GM19372 (cell line): Measurements from ENCODE around the gene ALOX5AP.
A peak's percentile ranks its signal among the peaks of the same experiment; 100 is the strongest.

Source experiments
- ATAC-seq: cut with Tn5 transposase; IDR thresholded peaks from one replicate; pipeline ENCODE4 v1.9.1; 2021; ENCODE audit warnings: mild to moderate bottlenecking, low read depth, moderate library complexity; ENCODE audit not compliant: unreplicated experiment

ALOX5AP gene

DNA sequence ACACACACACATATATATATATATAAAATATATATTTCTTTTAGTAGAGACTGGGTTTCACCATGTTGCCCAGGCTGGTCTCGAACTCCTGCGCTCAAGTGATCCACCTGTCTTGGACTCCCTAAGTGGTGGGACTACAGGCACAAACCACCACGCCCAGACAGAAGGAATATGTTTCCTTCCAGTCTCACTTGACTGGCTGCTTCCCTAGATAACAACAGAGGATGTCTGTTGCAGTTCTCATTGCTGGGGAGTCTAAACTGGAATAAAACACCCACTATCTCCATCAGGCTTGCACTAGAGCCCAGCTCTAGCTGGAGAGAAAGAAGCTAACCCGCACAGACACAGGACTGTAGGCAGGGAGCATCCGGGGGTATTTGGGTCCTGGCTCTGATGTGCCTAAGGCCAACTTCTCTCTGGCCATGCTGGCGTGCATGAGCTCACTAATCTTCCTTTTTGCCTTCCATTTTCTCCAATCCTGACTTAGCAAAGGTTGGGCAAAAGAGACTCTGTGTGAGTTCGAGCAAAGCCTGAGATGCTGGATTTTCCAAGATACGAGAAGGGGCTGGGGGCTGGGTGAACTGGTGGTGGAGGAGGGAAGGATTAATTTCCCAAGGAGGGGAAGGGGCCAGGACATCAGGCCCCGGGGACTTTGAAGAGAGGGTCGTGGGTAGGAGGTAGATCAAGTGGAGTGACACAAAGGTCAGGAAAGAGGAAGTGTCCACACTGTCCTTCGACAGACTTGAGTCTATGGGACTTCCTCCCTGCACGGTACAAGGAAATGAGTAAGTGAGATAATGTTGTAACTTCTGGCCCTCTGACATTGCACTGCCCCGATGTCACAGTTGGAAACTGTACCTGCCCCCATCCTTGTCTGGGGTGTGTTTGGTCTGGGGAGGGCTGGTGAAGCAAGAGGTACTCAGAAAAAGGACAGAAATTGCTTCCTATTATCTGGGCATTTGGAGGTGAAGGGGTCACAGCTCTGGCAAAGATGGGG is 22.5 kb upstream of the ALOX5AP start:
- no peak for ATAC-seq

DNA sequence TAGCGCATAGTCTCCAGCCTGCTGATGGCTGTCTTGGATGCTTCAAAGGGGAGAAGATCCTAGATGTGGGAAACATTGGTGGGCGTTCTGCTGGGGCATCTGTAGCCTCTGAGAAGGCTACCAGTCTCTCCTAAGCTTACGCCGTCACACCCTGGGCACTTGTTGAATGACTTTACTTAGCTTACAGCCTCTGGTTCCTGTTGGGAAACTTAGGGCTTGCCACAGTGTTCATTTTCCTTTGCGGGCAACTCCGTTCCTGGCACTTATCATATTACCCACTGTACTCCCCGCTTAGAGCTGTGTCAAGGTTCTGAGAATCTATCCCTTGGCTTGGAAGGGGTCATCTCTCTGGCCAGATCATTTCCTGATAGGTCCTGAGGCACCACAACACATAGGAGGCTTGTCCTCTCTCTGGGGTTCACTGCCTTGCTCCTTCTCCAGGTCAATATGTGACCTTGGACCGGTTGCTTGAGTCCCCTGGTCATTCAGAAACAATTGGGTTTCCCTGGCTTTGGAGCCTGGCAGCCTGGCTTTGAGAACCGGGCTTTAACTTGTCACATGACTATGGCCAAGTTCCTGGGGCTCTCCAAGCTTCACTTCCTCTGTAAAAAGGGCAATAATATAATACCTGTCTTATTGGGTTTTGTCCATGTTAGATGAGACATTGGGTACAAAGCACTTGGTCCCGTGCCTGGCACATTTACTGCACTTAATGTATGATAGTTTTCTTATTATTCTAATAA is 20.5 kb upstream of the ALOX5AP start:
- ATAC-seq: no peak

DNA sequence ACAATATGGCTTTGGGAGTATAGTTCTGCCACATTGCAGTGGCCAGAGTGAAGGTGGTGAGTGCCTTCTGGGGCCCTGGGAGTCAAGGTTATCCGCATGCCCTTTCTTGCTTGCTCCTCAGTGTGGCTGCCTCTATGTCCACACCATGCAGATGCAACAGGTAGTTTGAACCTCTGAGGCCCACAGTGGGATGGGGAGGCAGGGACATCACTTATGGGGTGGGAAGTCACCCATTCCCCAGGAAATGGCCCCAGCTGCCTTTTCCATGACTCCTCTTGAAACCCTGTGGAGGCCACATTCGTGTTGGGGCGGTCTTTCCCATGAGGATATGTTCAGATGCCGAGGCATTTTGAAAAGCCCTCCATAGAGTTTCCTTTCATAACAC is 20.0 kb upstream of the ALOX5AP start:
- no peak for ATAC-seq

DNA sequence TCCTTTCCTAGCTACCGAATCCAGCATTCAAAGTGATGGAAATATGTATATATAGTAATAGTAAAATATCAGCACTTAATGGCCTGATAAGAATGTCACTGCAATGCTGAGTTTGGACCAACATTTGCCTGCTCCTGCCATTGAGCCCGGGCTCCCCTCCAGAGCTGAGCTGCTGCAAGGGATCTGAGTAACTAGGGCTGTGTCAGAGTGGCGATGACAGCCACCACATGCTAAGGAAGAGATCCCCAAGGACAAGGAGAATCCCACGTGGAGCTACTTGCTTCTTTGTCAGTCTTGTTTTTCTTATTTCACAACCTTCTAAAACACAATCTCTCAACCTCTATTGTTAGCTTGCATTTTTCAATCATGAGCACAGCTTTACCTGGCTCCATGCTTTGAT is 19.5 kb upstream of the ALOX5AP start:
- no peak for ATAC-seq

DNA sequence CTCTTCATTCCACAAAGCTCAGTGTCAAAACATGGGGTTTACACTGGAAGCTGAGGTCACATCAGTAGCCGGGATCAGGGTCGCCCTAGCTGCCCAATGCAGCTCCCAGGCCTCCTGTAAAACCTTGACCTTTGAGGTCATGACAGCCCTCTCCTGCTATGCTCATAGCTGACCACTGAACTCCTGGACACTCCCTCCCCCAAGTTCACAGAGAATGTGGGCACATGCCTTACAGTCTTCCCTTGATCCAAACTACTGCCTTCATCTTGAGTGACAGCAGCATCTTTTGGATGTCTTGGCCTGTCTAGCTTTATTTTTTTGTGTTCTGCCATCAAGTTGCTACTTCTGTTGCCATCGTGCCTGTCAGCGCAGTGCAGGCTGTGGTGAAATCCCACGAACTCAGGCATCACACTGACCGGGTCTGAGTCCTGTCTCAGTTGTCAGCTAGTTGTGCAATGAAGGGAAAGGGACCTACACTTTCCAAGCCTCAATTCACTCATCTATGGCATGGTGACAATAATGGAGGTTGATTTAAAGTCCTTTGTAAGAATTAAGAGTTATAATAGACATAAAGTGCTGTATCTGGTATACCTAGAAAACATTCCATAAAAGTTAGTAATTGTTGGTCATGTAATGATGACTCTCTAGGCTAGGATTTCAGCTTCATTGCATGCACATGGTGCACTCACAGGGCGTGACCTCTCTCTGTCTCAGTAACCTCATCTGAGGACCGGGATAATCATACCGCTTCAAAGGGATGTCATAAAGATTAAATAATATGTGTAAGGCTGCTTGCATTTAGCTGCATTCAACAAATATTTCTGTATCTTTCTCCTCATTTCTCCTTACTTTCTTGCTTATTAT is 16.4 kb upstream of the ALOX5AP start:
- ATAC-seq: no peak

DNA sequence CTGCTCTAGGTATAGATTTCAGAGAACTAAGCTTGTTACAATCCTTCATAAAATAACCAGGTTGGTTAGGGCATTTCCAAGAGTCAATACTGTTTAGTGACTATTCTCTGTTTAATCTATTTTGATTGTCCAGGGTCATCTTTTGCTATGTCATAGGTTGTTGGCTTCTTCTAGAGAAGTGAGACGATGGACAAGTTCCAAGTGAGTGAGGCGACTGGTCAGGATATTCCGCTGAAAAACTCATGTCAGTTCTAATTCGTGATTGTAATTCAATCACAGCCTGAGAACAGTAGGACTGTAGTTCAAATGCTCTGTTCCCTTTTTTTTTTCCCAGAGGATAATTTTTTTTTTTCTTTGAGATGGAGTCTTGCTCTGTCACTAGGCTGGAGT is 15.8 kb upstream of the ALOX5AP start:
- no peak for ATAC-seq

DNA sequence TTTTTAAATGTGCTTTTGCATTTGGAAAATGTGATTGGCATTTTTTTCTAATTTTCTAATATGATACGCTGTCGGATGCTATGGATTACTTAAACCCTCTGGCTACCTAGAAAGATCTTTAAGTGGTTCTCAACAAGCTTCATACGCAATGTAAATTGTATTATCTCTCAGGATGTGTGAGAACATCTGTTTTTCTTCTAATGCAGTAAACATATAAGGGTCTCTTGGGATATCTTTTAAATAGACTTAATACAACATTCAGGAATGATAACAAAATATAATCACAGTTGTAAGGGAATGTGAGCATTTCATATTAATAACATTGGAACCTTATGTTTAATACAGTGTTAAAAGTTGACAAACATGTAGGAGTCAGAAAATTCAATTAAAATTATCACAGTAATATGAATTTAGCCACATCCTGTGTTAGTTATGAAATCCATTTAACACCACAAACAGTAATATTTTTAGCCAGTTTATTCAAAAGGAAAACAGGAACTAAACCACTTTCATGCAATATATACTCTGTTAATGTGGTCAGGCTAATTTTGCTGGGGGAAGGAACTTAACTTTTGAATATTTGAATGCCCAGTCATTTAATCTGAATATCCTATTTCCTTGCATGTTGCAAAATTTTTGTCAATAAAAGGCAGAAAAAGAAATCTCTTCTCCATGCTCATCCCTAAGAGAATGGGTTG is 15.0 kb upstream of the ALOX5AP start:
- peak; percentile 81 for ATAC-seq

DNA sequence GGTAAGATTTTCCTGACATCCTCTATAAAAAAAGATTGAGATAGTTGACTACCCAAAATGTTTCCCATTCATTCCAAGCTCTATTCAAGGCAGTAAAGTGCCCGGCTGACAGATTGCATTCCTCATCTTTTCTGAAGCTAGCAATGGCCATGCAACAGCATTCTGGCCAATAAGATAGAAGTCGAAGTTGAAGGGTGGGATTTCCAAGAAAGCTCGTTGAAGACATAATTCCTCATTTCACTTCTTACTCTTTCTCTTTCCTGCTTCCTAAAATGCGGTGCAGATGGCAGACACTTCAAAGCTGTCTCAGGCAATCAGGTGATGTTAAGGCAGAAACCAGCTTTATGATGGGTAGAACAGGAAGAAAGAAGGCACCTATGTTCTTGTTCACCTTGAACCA is 13.4 kb upstream of the ALOX5AP start:
- no peak for ATAC-seq

DNA sequence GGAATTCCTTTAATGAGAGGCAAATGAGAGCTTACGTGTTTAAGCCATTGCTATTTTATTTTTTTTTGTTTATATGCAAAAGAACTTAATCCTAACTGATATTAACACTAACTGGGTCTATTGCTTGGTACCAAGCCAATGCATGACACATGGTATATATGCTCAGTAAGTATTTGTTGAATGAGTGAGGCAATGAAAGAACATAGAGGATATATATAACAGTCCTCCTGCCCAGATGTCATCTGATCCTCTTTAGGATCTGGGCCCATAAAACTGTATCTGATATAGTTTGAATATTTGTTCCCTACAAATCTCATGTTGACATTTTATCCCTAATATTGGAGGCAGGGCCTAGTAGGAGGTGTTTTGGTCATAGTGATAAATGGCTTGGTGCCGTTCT is 13.0 kb upstream of the ALOX5AP start:
- no peak for ATAC-seq

DNA sequence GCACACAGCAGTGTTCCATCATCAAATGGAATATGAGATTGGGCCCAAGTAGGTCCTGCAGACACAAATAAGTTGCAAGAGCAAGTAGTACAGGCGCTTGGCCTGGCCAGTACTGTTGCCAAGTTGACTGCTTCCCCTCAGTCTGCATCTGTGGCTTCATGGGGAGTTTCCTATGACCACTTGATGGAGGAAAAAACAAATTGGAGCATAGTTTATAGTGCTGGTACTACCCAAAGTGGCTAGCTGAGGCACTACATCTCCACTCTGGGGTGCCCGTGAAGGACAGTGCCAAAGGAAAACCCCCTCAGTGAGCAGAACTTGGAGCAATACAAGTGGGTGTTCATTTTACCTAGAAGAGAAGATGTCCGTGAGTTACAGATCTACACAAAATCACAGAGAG is 10.6 kb upstream of the ALOX5AP start:
- ATAC-seq: no peak

DNA sequence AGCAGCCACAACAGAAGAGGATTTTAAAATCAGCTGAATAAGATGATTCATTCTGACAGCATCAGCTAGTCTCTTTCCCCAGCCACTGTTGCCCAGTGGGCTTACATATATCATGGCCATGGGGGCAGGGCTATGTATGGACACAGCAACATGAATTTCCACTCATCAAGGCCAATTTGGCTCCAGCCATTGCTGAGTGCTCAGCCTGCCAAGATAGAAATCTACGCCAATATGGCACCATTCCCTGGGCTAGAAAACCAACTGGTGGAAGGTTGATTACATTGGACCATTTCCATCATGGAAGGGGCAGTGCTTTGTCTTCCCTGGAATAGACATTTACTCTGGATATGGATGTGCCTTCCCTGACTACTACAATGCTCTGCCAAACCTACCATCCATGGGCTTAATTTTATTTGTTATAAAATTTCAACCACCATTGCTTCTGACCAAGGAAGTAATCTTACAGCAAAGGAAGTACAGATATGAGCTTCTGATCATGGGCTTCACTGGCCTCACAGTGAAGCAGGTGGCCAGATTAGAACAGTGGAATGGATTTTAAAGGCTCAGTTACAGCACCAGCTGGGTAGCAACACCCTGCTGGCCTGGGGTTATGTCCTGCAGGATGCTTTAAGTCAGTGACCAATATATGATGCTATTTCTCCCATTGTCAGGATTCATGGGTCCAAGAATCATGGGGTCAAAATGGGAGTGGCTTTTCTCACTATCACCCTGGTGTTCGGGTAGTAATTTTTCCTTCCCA is 9.8 kb upstream of the ALOX5AP start:
- no peak for ATAC-seq

DNA sequence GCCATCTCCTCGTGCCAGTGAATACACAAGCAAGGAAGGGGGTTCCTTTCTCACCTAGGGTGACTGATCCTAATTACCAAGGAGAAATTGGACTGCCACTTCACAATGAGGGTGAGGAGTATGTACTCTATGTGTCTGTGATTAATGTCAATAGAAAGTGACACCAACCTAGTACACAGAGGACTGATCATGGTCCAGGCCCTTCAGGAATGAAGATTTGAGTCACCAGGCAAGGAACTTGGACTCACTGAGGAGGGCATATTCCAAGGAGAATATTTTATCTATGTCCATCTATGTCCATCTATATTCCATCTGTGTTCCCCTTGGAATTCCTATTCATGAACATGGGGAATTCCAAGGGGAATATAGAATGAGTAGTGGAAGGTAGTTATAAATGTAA is 9.2 kb upstream of the ALOX5AP start:
- ATAC-seq: no peak

DNA sequence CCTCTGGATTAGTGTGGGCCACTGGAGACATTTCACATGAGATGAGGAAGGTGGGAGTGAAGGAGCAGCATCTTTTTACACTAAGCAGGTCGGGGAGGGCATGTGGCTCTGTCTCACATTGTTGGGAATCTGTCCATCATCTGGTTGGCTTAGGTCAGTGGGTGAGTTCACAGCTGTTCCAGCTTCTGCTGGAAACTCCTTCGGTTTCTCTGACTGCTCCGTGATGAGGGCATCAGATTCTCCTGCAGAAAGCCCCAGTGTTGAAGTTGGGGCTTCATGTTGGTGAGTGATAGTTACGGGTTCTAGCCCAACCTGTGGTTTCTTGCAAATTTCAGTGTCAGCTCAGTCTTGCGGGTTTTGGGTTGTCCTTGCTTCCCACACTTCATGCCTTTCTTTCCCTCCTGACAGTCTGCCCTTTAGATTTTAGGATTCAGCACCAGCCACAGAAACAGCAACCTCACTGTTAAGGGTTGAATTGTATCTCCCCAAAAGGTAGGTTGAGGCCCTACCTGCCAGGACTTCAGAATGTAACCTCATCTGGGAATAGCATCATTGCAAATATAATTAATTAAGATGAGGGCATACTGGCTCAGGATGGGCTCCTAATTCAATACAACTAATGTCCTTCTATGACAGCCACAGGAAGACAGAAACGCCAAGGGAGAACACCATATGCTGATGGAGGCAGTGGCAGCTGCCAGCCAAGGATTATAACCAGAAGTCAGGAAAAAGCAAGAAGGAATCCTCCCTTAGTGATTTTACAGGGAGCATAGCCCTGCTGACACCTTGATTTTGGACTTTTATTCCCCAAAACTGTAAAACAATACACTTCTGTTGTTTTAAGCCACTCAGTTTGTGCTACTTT is 7.6 kb upstream of the ALOX5AP start:
- ATAC-seq: no peak

DNA sequence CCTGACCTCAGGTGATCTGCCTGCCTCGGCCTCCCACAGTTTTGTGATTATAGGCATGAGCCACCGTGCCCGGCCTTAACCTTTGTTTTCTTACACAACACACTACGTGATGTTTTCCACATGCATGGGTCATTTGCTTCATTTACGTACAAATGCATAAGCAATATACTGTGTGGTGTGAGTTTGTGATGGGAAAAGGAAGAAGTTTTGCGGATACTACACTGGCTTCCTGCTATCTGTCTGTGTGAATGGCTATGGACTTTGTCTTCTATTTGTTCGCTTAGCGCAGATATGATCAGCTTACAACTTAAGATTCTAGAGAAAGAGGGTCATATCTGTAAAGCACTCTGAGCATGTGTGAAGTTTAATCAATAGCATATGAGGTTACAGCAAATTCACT is 5.5 kb upstream of the ALOX5AP start:
- ATAC-seq: no peak

DNA sequence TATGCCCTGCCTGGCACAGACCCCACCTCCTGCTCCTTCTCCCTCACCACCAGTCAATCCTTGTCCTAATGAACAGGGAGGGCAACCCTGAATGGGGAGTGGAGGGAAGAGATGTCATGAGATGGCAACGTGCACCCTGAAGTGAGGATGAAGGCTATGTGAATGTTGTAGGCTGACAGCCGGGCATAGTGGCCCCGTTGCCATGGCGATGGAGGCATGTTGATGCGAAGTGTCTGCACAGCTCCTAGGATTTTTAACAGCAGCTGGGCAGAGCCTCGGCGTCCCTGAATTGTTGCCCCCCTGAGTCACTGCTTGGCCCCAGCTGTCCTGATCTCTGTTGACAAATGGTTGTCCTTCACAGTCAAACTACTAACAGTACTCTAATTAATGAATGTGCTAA is 4.8 kb upstream of the ALOX5AP start:
- no peak for ATAC-seq

DNA sequence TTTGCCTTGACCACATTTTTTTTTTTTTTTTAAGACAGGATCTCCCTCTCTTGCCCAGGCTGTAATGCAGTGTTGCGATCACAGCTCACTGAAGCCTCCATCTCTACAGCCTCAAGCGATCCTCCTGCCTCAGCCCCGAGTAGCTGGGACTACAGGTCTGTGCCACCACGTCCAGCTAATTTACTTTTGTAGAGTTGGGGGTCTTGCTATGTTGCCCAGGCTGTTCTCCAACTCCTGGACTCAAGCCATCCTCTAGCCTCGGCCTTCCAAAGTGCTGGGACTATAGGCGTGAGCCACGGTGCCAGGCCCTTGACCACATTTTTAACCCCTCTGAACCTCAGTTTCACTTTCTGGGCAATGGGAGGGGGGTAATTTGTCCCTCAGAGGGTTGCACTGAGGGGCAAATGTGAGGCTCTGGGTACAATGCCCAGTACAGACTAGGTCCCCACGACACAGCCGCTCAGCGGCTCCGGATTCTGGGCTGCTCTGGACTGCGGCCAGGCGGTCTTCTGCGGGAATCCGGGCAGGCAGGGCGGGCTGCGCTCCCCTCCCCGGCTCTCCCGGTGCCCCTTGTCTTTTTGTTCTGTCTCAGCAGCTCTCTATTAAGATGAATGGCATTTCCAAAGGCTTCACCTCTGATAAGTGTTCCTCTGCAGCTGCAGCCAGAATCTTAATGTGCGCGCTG is 3.8 kb upstream of the ALOX5AP start:
- ATAC-seq: no peak

DNA sequence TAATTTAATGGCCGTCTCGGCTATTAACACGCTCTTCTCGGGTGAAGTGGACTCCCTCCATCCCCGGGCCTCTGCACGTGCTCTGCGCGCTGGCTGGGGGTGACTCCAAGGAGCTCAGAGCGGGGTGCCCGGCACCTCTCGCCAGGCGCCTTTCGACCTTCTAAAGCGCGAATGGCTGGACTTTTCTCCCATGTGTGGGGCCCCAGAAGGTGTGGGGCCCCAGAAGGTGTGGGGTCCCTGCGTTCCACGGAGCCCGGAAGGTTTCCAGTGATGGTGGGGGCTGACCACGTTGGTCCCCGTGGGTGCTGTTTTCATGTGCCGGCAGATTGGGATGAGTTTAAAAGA is 3.3 kb upstream of the ALOX5AP start:
- no peak for ATAC-seq

DNA sequence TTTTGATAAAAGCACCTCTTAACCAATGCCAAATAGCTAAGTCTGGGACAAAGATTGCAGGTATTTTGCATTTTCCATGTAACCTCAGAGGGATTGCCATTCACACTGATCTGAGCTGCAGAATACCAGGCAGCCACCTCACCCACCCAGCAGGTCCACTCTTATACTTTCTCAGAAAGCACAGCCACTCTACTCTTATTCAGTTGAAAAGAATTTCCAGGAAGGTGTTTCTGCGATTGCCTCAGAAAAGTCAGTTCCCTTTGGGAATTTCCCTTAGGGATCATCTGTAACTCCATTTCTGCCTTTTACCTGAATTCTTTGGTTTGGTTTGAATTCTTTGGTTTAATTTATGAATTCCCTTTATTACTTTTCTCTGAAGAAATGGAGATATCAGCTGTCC is 904 bp upstream of the ALOX5AP start:
- no peak for ATAC-seq
